ENCODE results near the gene FHOD3. TPM values are rescaled to one million over a fixed set of nuclear protein-coding genes. Genes with fewer than 3 reads are reported as not detected.

Gene FHOD3
- polyA plus RNA-seq, 1 experiment, result 41.1 TPM

DNA sequence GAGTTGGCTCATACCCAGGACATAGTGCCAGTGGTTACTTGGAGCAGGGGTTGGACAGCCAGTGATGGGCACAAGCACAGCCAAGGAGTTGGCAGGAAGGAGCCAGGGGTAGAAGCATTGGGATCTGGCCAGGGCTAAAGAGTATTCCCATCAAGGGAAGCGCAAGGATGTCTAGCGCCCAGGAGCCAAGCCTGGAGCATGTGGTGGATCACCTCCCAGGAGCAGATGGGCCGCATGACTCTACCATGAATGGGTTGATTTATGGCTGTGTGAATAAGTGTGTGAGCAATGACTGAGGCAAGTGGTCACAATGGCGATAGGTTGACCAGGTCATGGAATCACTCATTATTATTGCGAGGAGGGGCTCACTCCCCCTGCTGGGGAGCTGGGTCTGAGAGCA is 111.1 kb downstream of the FHOD3 start:
- TF ChIP-seq CTCF (IDR thresholded peaks at IDR 0.05; ENCODE audit: low read depth, low read length), result no peak
- Histone ChIP-seq H3K4me3 (ENCODE audit: low read depth, low read length) (no peak overlapping the region), H3K27ac (ENCODE audit: low read depth, low read length) (no peak overlapping the region), H3K9me3 (ENCODE audit: control insufficient read depth, insufficient read depth, low read length) (no peaks in the 10 kb centered on the region), H3K27me3 (ENCODE audit: control insufficient read depth, insufficient read depth, low read length) (no peaks in the 10 kb centered on the region)
- POLR2A ChIA-PET, result no interaction called here
- DNase-seq (ENCODE audit: low read depth, low spot score), result no peak
- CTCF ChIA-PET, result interaction anchor here (1.2 kb wide), 1 partner anchor 279 kb away, joined by 3 read pairs; no protein-coding TSS in a partner anchor

DNA sequence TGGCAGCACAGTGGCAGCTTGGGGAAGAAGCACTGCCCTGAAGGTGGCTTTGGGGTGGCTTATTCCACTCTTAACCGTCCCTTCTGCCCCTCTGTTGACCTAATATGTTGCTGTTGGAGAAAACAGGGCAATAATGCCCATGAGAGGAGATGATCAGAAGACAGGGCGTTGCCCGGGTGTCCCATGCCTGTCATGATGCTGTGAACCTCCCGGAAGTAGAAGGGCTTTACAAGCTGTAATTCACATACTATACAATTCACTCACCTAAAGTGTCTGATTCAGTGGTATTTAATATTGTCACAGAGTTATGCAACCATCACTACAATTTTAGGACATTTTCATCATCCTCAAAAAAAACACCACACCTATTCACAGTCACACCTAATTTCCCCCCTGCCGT is 112.3 kb downstream of the FHOD3 start:
- no peak overlapping the region for H3K4me3 ChIP-seq (ENCODE audit: low read depth, low read length)
- no peak overlapping the region for H3K27ac ChIP-seq (ENCODE audit: low read depth, low read length)
- ChIA-PET POLR2A (no interaction called here), CTCF (no interaction called here)
- DNase-seq (ENCODE audit: low read depth, low spot score), result no peak
- TF ChIP-seq CTCF (IDR thresholded peaks at IDR 0.05; ENCODE audit: low read depth, low read length), result no peak
- H3K9me3 ChIP-seq (ENCODE audit: control insufficient read depth, insufficient read depth, low read length), result no peaks in the 10 kb centered on the region
- H3K27me3 ChIP-seq (ENCODE audit: control insufficient read depth, insufficient read depth, low read length), result no peaks in the 10 kb centered on the region

GRCh38 chr18:36410346-36410745 is 112.8 kb downstream of the FHOD3 start:
- H3K27ac ChIP-seq (ENCODE audit: low read depth, low read length), result no peak overlapping the region
- no peak for TF ChIP-seq CTCF (IDR thresholded peaks at IDR 0.05; ENCODE audit: low read depth, low read length)
- POLR2A ChIA-PET, result no interaction called here
- CTCF ChIA-PET, result no interaction called here
- H3K4me3 ChIP-seq (ENCODE audit: low read depth, low read length), result no peak overlapping the region
- DNase-seq (ENCODE audit: low read depth, low spot score), result no peak
- H3K9me3 ChIP-seq (ENCODE audit: control insufficient read depth, insufficient read depth, low read length), result no peaks in the 10 kb centered on the region
- H3K27me3 ChIP-seq (ENCODE audit: control insufficient read depth, insufficient read depth, low read length), result no peaks in the 10 kb centered on the region

DNA sequence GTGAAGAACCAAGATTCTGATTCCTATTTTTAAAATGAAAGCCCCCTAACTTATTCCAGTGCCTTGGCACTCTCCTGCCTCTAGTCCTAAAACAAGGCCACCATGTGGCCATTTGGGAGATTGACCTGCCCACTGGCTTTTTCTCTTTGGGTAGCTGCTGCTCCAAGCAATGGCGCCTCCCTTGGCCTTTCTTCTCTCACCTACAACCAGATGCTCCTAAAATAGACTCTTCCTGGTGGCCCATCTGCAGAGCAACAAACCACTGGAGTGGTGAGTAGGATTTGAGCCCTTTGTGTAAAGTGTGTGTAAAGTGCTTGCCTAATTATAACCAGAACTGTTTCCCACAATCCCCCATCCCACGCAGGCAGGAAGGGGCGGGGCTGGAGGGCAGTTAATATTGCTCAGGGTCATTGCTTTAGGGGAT is 114.2 kb downstream of the FHOD3 start:
- Histone ChIP-seq H3K9me3 (ENCODE audit: control insufficient read depth, insufficient read depth, low read length) (no peaks in the 10 kb centered on the region), H3K27me3 (ENCODE audit: control insufficient read depth, insufficient read depth, low read length) (no peaks in the 10 kb centered on the region), H3K4me3 (ENCODE audit: low read depth, low read length) (no peak overlapping the region), H3K27ac (ENCODE audit: low read depth, low read length) (no peak overlapping the region)
- no peak for DNase-seq (ENCODE audit: low read depth, low spot score)
- TF ChIP-seq CTCF (IDR thresholded peaks at IDR 0.05; ENCODE audit: low read depth, low read length), result peak; percentile 47
- ChIA-PET CTCF (interaction anchor here (0.6 to 2.6 kb wide), 6 partner anchors 10 to 148 kb away, joined by 3 to 9 read pairs (median 4); no protein-coding TSS in a partner anchor), POLR2A (no interaction called here)

- Histone ChIP-seq H3K4me3 (ENCODE audit: low read depth, low read length) (no peak overlapping the region), H3K27me3 (ENCODE audit: control insufficient read depth, insufficient read depth, low read length) (no peaks in the 10 kb centered on the region), H3K9me3 (ENCODE audit: control insufficient read depth, insufficient read depth, low read length) (no peaks in the 10 kb centered on the region), H3K27ac (ENCODE audit: low read depth, low read length) (no peak overlapping the region)
- POLR2A ChIA-PET, result interaction anchor here (0.6 kb wide), 1 partner anchor 1769 kb away, joined by 3 read pairs; no protein-coding TSS in a partner anchor
- TF ChIP-seq CTCF (IDR thresholded peaks at IDR 0.05; ENCODE audit: low read depth, low read length), result peak; percentile 51
- CTCF ChIA-PET, result interaction anchor here (0.6 to 2.6 kb wide), 7 partner anchors 9 to 120 kb away, joined by 3 to 9 read pairs (median 4); no protein-coding TSS in a partner anchor
- no peak for DNase-seq (ENCODE audit: low read depth, low spot score)
These were observed 115.3 kb downstream of the FHOD3 start for GRCh38 chr18:36412778-36413177.

All from AG04450 (cell line).